ENCODE measurements around the gene PALB2.

The PALB2 gene

DNA sequence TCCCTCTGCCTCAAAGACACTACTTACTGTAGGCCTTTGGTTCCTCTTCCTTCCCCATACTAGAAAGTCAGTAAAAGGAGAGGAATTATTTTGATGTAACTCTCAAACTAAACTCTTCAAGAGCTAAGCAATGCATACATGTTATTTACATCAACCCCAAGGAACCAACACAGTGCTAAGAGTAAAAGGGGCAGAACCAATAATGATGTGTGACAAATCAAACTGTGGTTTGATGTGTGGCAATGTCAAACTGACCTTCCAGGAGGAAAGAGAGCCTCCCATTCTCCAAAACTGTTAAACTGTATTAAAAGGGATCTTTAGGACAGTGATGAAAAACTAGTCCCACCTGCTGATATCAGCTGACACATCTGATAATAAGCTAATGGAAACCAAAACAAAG lies 60.7 kb downstream of the PALB2 start:
- DNase-seq, result no peak

DNA sequence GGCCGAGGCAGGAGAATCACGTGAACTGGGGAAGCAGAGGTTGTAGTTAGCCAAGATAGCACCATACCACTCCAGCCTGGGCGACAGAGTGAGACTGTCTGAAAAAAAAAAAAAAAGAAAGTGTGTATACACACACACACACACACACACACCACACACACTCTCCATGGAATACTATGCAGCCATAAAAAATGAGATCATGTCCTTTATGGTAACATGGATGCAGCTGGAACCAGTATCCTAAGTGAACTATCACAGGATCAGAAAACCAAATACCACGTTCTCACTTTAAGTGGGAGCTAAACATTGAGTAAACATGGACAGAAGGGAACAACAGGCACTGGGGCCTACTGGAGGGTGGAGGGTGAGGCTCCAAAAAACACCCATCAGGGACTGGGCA lies 61.7 kb downstream of the PALB2 start:
- no peak for DNase-seq

DNA sequence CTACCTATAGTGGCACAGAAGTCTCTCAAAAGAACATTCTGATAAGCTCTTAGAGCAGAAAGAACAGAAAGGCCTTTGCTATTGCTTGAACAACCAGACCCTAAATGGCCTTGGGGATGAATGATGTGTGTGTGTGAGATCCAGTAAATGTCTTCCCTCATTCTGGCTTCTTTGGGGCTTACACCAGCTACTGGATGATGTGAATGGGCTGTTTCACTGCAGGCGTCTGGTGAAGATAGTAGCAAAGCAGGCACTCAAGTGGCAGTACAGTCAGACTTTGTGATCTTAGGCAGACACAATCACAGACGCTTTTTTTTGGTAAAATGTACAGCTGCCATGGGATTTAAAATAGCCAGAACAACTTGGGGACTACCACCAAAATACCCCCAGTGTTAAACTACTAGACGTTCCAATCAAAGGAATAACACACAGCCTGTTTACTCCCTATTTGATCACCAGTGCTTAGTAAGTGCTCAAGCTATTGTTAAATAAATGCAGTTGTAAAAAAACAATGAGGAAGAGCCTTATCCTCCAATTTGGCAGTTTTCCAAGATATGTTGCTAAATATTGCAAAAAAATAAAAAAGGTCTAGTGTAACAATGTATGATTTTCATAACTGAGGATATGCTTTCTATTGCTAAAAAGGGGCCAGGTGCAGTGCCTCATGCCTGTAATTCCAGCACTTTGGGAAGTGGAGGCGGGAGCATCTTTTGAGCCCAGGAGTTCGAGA lies 62.8 kb downstream of the PALB2 start:
- DNase-seq, result no peak

DNA sequence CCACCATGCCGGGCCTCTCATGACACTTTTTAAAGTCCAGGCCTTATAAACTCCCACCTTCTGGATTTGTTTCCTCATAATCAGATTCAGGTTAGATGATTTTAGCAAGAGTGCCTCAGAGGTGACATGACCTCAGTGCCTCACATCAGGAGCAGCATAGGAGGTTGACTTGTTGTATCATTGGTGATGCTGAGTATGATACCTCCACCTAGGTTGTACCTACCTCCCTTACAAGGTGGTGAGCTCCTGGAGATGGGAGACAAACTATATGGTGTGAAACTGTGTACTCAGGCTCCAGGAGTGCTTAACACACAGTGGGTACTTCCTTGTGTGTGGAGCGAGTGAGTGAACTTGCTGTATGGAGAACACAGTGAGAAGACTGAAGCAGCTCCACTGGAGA lies 63.6 kb downstream of the PALB2 start:
- DNase-seq, result no peak

DNA sequence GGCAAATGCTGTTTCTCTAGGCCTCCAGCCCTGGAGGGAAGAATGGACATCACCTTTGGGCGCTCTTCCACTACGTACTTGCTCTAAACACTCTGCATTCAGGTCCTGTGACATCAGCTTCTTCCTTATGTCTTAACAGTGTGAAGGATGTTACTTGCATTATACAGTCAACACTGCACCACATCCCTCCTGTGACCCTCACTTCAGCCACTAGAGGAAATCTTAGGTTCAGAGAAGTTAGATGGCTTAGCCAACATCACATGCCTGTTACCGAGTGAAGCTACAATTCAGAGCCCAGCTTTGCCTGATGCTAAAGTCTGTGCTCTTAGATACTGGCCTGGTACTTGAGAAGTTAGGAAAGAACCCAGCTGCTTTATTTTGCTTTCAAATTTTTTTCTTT lies 65.3 kb downstream of the PALB2 start:
- no peak for DNase-seq

DNA sequence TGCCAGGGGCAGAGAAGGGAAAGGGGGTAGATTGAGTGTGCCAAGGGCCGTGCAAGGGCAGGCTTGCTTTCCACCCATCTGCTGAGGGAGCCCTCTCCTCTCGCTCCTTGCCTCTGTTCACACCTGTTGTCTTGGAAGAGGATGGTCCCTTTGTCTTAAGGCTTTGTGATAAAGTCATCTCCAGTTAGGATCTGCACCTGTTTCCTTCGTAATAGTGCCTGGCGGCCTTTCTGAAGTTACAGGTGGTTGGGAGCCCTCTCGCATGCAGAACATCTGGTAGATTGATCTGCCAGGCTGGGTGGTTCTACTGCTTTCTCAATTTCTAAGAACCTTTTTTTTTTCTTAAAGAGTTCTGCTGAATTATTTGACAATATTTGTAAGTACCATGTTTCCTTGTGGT lies 67.3 kb downstream of the PALB2 start:
- DNase-seq, result no peak

DNA sequence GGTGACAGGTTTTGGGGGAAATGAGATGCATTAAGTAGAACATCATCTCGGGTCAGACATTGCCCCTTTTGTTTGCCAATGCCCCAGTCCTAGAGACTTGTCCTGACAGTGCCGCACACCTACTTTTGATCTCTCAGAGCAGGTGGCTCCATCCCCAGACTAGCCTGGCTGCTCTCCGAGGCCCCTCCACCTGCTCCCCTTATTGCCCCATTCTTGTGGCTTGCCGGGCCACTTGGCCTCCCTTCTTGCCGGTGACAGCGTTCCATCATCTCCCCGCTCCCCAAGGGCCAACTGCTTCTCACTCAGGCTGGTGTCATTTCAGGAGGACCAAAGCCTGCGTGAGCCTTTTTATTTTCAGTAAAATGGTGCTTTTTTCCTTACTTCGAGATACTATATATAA lies 68.7 kb downstream of the PALB2 start:
- no peak for DNase-seq

DNA sequence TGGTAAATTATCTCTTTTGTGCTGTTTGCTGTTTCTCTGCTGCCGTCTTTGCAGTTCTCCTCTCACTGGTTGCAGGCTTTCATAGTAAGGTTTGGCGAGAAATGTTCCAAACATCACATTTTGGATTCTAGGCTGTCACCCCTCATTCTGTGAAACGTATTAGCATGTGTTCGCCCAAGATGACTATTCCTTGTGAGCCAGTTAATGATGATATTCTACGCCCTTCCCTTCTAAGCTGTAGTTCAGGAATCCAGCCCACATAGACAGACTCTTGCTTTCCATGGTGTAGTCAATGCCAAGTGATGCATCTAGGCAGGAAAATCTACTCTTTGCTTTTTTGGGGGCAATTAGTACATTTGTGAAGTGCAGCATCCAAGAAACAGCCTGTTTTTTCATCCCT lies 69.2 kb downstream of the PALB2 start:
- no peak for DNase-seq

DNA sequence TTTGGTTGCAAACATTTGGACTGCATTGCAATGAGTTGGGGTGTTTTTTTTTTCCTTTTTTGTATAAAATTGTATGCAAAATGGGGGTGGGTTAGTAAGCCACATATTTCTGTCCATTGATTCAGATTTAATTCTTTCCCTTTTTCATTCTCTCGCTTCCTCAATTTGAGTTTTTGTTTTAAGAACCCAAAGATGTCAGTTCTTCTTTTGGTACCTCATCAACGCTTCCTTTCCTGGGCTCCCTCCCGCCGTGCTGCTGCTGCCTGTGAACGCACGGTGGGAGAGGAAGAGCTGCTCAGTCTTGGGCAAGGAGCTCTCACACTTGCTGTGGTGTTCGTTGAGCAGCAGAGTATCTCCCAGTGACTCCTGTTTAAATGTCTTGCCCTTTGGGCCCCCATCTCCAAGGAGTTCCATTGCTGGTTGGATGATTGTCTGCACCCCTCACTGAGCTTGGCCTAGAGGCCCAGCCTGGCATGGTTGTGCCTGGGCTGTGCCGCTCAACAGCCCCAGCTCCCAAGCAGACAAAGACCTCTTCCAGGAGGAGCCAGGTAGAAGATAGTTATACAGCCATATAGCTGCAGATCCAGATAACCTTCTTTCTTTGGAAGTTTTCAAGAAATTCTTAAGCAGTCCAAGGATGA lies 70.0 kb downstream of the PALB2 start:
- DNase-seq, result no peak

DNA sequence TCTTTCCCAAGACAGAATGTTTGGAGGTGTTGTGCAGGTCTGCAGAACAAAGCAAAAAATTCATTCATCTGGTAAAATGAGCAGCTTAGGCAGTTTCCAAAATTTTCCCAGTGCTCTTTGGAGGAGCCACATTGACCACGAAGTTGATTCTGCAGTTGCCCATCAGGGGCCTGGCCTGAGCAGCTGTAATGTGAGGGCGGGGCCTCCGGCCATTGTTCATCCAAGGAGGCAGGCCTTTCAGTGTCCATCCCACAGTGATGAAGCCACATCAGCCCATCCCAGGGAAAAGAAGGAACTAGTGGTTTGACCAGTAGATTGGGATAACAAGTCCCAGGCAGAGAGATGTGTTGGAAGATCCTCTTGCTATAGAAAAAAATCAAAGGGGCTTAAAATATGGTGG lies 73.5 kb downstream of the PALB2 start:
- DNase-seq, result no peak

DNA sequence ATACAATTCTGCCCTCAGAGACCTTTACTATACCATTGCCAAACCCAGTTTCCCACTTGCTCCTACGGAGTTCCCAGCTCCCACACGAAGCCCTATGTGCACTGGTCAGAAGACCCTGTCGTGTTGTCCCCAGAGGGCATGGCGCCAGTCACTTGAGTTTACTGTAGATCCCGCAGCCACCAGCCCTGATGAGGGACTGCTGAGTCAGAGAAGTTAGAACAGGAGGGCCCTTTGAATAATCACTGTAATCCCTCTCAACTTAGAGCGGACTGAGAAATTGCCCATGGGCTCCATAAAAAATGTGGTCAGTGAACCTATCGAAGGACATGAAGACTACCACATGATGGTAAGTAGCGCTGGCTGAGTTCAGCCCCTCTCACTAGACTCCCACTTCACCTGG lies 74.4 kb downstream of the PALB2 start:
- DNase-seq, result no peak

DNA sequence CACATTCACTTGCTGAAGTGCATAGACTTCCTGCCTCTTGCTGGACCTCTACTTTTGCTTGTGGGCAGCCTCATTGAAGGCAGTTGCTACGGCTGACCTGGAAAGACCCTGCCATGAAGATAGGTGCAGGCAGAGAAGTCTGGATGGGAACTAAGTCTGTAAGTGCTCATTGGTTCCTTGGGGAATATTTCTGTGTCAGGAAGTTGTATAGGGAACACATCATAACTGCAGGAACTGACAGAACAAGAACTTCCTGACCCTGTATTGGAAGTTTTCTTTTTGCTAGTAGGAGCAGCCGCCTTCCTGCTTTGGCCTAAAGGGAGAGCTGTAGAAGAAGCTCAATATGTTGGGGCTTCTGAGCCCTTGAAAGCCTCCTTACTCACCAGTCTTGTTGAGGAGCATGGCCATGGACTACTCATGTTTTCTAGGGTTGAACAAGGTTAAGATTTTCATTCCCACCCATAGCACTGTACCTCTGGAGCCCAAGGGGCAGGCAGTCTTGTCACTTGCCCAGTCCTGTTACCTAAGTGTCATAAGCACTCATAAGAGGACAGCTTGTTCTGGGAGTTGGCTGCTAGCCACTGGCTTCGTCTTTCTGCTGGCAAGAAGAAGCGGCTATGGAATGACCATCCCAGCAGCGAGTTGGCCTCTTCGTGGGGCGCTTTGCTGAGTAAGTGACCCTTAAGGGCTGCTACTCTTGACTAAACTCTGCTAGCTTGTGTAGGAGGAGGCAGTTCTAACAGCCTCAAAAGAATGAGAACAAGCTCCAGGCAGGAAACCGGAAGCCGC lies 76.3 kb downstream of the PALB2 start:
- DNase-seq, result no peak

DNA sequence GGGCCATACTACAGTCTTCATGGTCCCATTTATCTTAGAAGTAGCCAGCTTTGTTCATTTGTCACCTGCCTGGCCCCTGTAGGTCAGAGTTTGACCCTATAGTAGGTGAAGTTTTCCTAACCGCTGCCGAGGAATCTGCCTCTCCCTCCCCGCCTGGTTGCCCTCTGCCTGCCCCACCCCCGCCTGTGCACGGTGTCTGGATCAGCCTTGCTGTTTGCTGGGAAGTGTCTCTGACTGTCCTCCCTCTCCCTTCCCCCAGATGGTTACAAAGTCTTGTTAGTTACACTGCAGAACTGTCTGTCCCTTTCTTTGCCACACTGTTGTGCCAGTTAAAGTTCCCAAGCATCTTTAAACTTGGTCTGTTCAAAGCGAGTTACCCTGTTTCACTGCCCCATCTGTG lies 77.9 kb downstream of the PALB2 start:
- DNase-seq, result no peak

DNA sequence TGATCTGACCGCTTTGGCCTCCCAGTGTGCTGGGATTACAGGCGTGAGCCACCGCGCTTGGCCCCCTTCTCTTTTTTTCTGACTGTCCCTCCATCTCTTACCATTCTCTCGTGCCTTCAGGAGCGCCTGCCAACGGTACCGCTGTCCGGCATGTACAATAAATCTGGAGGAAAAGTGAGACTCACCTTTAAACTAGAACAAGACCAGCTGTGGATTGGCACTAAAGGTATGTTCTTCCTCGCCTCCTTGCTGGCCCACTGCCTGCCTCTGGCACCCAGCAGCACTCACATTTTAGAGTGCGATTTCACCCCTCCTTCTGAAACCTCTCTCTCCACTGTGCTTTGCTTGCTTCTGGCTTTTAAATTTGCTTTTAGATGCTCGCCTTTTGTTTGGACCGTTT lies 78.6 kb downstream of the PALB2 start:
- no peak for DNase-seq

DNA sequence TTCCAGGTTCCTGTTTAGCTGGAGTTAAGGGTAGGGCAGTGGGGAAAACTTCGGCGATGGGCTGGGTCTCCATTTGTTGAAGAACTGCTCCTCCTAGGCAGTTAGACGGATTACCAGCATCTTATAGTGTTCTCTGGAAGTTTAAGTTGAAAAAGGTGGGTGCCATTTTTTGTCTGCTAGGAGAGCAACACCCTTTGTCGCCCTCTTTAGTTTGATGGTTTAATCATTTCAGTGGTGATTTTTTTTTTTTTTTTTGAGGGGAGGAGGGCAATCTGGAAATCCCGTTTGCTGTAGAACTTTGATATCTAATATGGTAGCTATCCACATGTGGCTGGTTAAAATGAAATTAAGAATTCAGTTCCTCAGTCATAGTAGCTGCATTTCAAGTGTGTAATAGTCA lies 79.5 kb downstream of the PALB2 start:
- no peak for DNase-seq

DNA sequence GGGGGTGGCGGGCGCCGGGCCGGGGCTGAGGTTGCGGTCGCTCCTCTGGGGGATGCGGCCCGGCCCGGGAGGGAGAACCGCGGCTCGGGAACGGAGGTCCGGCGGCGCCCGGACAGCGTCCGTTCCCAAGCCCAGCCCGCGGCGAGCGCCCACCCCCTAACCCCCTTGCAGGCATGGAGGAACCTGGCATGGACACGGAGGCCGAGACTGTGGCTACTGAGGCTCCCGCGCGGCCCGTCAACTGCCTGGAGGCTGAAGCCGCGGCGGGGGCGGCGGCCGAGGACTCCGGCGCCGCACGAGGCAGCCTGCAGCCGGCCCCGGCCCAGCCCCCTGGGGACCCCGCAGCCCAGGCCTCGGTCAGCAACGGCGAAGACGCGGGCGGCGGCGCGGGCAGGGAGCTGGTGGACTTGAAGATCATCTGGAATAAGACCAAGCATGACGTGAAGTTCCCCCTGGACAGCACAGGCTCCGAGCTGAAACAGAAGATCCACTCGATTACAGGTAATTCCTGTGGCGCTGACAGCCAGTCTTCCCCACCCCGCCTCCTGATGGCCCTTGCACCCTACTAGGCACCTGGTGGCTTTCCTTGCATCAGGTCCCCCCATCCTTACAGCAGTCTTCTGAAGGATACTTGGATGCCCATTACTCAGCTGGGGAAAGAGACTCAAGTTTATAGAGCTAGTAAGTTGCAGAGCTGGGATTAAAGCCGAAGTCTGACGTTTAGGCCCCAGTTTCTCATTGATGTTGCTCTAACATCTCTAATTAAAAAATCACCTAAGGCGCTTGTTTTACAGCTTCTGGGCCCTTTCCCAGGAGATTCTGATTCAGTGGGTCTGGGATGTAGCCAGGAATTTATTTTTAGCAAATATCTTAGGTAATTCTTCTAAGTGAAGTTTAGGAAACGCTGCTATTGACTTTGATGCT lies 83.1 kb downstream of the PALB2 start:
- peak; percentile 59 for DNase-seq

DNA sequence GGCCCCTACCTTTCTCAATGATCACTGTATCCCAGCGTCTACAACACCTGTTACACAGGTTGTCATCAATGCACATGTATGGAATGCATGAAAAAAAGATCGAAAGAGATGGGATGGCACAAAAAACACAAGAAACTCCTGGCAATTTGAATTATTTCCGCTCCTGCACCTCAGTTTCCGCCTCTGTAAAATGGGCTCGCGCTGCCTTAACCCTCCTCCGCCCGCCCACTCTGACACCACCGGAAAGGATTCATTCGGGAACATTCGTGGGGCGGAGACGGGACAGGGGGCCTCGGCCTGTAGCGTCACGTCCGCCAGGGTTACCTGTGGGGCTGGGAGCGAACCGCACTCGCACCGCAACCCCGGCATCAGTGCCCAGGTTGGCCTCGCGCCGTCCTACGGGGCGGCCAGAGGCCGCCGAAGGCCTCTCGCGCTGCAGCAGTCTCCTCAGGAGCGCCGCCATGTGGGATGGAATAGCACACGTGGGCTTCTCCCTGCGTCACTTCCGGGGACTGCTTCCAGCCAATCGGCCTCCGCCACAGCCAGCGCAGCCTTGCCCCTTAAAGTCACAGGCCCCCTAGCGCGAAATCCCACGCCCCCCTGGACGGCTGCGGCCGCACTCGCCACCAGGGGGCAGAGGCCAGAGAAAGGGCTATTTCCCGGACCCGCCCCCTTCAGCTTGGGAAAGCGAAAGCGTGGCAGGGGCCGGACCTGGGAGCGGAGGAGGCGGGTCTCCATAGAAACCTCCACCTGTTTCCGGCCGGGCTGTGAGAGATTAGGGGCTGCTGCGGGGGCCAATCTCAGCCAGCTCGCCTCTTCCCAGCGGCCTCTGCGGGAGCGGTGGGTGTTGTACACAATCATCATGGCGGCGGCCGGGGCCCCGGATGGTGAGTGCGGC lies 84.0 kb downstream of the PALB2 start, which contains the start of the genes EARS2 and UBFD1:
EARS2 (minus strand) TSS at position 470 of the 898 bp plus-strand sequence; CDS start at position 463, 7 bp downstream.
UBFD1 (plus strand) TSS at position 847 of the 898 bp plus-strand sequence; CDS start at position 863, 16 bp downstream.
- peak; percentile 99 for DNase-seq

DNA sequence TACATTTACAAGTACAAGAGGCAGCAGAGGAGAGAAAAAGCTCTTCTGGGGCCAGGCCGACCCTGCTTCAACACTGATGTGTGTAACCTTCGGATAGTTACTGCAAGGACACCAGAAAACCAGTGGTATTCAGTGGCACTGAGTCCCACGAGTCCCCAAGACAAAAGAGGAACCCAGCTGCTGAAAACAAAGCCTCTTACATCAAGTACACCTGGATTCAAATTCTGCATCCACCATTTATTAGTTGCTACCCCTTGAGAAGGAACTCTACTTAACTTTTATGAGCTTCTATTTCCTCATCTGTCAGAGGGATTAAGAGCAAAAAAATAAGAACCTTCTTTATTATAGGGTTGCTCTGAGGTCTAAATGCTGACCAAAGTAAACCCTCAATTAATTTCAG lies 86.6 kb downstream of the PALB2 start:
- DNase-seq, result no peak

Data from femur (tissue), 1 donor.